CD4-positive, alpha-beta memory T cell (primary cell): ENCODE data around the gene PIP4K2B. TPM values are rescaled to one million over a fixed set of nuclear protein-coding genes. Genes with fewer than 3 reads are reported as not detected.
A peak's percentile ranks its signal among the peaks of the same experiment; 100 is the strongest.

ENCODE experiments used
- CTCF ChIA-PET: fragments of 350-600 bp; sonication (Branson Sonifier 250); formaldehyde crosslinking; loops from one replicate; lab custom pipeline; 2021; ENCODE audit warnings: inconsistent platforms; ENCODE audit not compliant: partially characterized antibody; lab: Charles Lee
- POLR2A ChIA-PET: fragments of 350-600 bp; sonication (Branson Sonifier 250); formaldehyde crosslinking; loops from one replicate; lab custom pipeline; 2021; ENCODE audit not compliant: partially characterized antibody; lab: Charles Lee
- DNase-seq, 5 donors: peaks; one replicate each; pipeline versions ENCODE4 v3.0.0 to v3.0.0-alpha.2; 2020 to 2022; ENCODE audit warnings: mixed read lengths in 1 of 5
- H3K27ac ChIP-seq: one replicate; pipeline ENCODE4 v1.7.0; 2013; ENCODE audit warnings: low read depth, low read length
- H3K27me3 ChIP-seq: 2 replicates; pipeline ENCODE4 v1.7.0; 2013; ENCODE audit warnings: mild to moderate bottlenecking, low read length, moderate library complexity; ENCODE audit not compliant: insufficient read depth
- H3K36me3 ChIP-seq: 2 replicates; pipeline ENCODE4 v1.7.0; 2013; ENCODE audit warnings: mild to moderate bottlenecking, low read length, moderate library complexity; ENCODE audit not compliant: insufficient read depth
- H3K4me1 ChIP-seq: 2 replicates; pipeline ENCODE4 v1.7.0; 2013; ENCODE audit warnings: mild to moderate bottlenecking, low read length, moderate library complexity; ENCODE audit not compliant: insufficient read depth
- H3K4me3 ChIP-seq, 2 donors: one replicate each; pipeline ENCODE4 v1.7.0; 2013; ENCODE audit warnings: low read length in 2 of 2, mild to moderate bottlenecking in 1 of 2
- H3K9me3 ChIP-seq, 2 donors: one replicate each; pipeline ENCODE4 v1.7.0; 2013; ENCODE audit warnings: low read length in 2 of 2, control low read depth in 1 of 2; ENCODE audit not compliant: control insufficient read depth in 1 of 2
- H3K27ac Mint-ChIP-seq, 7 donors: one replicate each; pipeline ENCODE4 v1.8.0; 2020 to 2021; ENCODE audit warnings: mixed read lengths in 7 of 7, mild to moderate bottlenecking in 6 of 7, inconsistent platforms in 3 of 7, moderate library complexity in 3 of 7
- H3K27me3 Mint-ChIP-seq, 2 donors: one replicate each; pipeline ENCODE4 v1.8.0; 2020 to 2021; ENCODE audit warnings: mixed read lengths in 2 of 2
- H3K36me3 Mint-ChIP-seq, 2 donors: one replicate each; pipeline ENCODE4 v1.8.0; 2020 to 2021; ENCODE audit warnings: mixed read lengths in 2 of 2, inconsistent platforms in 1 of 2, mild to moderate bottlenecking in 1 of 2
- H3K4me1 Mint-ChIP-seq, 4 donors: one replicate each; pipeline ENCODE4 v1.8.0; 2020 to 2021; ENCODE audit warnings: mixed read lengths in 4 of 4, mild to moderate bottlenecking in 1 of 4
- H3K4me3 Mint-ChIP-seq, 8 donors: one replicate each; pipeline ENCODE4 v1.8.0; 2020 to 2021; ENCODE audit warnings: mixed read lengths in 8 of 8, mild to moderate bottlenecking in 7 of 8, moderate library complexity in 6 of 8, inconsistent platforms in 3 of 8
- H3K9me3 Mint-ChIP-seq, 8 donors: one replicate each; pipeline ENCODE4 v1.8.0; 2020 to 2021; ENCODE audit warnings: mixed read lengths in 8 of 8, mild to moderate bottlenecking in 5 of 8, inconsistent platforms in 3 of 8, moderate library complexity in 1 of 8
- intact Hi-C: fragments of 100-400 bp; cut with micrococcal nuclease; formaldehyde crosslinking; loops from one replicate; pipeline ENCODE4 v1.15.1; 2023
- polyA plus RNA-seq, 2 donors: library from polyadenylated mRNA; unstranded; fragments of 300-500 nt; fragmentation: Illumina TruSeq; gene quantifications; one replicate each; pipeline ENCODE4 v1.2.3, GENCODE V29; 2021
- total RNA-seq, 2 experiments: library from RNA; stranded (reverse); gene quantifications; one replicate each; pipeline ENCODE4 v1.2.3, GENCODE V29; 2021

PIP4K2B gene
- total and polyA plus RNA-seq, 4 experiments from 2014 or later: 10.2 to 66.3 (median 36.2) TPM

- intact Hi-C loops: no loop called here
- Mint-ChIP-seq H3K4me1 (peaks cover 0 to 2% (median 0%) of the 10 kb centered on the region in 4 donors), H3K36me3 (peaks cover 44 to 77% of the 10 kb centered on the region in 2 donors), H3K9me3 (no peaks in the 10 kb centered on the region), H3K4me3 (no peak overlapping the region), H3K27me3 (no peaks in the 10 kb centered on the region), H3K27ac (peak overlapping the region in 1 of 7 donors; percentile 18)
- Histone ChIP-seq H3K36me3 (peaks cover 68% of the 10 kb centered on the region), H3K27me3 (no peaks in the 10 kb centered on the region), H3K4me3 (no peak overlapping the region), H3K27ac (no peak overlapping the region), H3K9me3 (no peaks in the 10 kb centered on the region), H3K4me1 (no peaks in the 10 kb centered on the region)
- no peak for DNase-seq
- ChIA-PET POLR2A (no interaction called here), CTCF (no interaction called here)
Observed at GRCh38 chr17:38783227-38783626, 16.1 kb downstream of the PIP4K2B start.

- Mint-ChIP-seq H3K27ac (peak overlapping the region in 2 of 7 donors; percentile 8 to 57), H3K27me3 (no peaks in the 10 kb centered on the region), H3K9me3 (no peaks in the 10 kb centered on the region), H3K4me1 (no peaks in the 10 kb centered on the region), H3K36me3 (peaks cover 52 to 74% of the 10 kb centered on the region in 2 donors), H3K4me3 (no peak overlapping the region)
- H3K4me1 ChIP-seq: no peaks in the 10 kb centered on the region
- CTCF ChIA-PET: no interaction called here
- no peak overlapping the region for H3K27ac ChIP-seq
- H3K9me3 ChIP-seq: no peaks in the 10 kb centered on the region
- no peak overlapping the region for H3K4me3 ChIP-seq
- no peak for DNase-seq
- POLR2A ChIA-PET: no interaction called here
- intact Hi-C loops: no loop called here
- H3K36me3 ChIP-seq: peaks cover 78% of the 10 kb centered on the region
- H3K27me3 ChIP-seq: no peaks in the 10 kb centered on the region
Observed at GRCh38 chr17:38779965-38780752, 19.2 kb downstream of the PIP4K2B start.

GRCh38 chr17:38777641-38778250, 21.6 kb downstream of the PIP4K2B start:
- intact Hi-C loops: no loop called here
- Mint-ChIP-seq H3K27me3 (no peaks in the 10 kb centered on the region), H3K36me3 (peaks cover 58 to 74% of the 10 kb centered on the region in 2 donors), H3K9me3 (no peaks in the 10 kb centered on the region), H3K27ac (peak overlapping the region in 2 of 7 donors; percentile 7 to 47), H3K4me3 (no peak overlapping the region), H3K4me1 (peaks cover 0 to 2% (median 0%) of the 10 kb centered on the region in 4 donors)
- DNase-seq: no peak
- peaks cover 79% of the 10 kb centered on the region for H3K36me3 ChIP-seq
- no peak overlapping the region for H3K27ac ChIP-seq
- H3K4me1 ChIP-seq: no peaks in the 10 kb centered on the region
- ChIA-PET POLR2A (no interaction called here), CTCF (no interaction called here)
- no peaks in the 10 kb centered on the region for H3K27me3 ChIP-seq
- H3K4me3 ChIP-seq: no peak overlapping the region
- H3K9me3 ChIP-seq: no peaks in the 10 kb centered on the region

GRCh38 chr17:38773258-38773657, 26.1 kb downstream of the PIP4K2B start:
- Mint-ChIP-seq H3K4me3 (no peak overlapping the region), H3K27ac (peak overlapping the region in 4 of 7 donors; percentile 9 to 63 (median 38))
- CTCF ChIA-PET: no interaction called here

GRCh38 chr17:38768417-38768816, 30.9 kb downstream of the PIP4K2B start:
- Mint-ChIP-seq H3K36me3 (peaks cover 59 to 85% of the 10 kb centered on the region in 2 donors), H3K27ac (no peak overlapping the region), H3K9me3 (no peaks in the 10 kb centered on the region), H3K4me1 (peaks cover 0 to 3% (median under 1%) of the 10 kb centered on the region in 4 donors), H3K4me3 (no peak overlapping the region), H3K27me3 (no peaks in the 10 kb centered on the region)
- Histone ChIP-seq H3K27ac (no peak overlapping the region), H3K4me1 (no peaks in the 10 kb centered on the region), H3K4me3 (no peak overlapping the region), H3K36me3 (peaks cover 82% of the 10 kb centered on the region), H3K27me3 (no peaks in the 10 kb centered on the region), H3K9me3 (no peaks in the 10 kb centered on the region)
- DNase-seq: no peak
- ChIA-PET POLR2A (no interaction called here), CTCF (no interaction called here)
- intact Hi-C loops: no loop called here

More at GRCh38 chr17:38773258-38773657, 26.1 kb downstream of the PIP4K2B start:
- H3K4me1 Mint-ChIP-seq: peaks cover 0 to 2% (median 0%) of the 10 kb centered on the region in 4 donors
- POLR2A ChIA-PET: no interaction called here
- no peak overlapping the region for H3K4me3 ChIP-seq
- H3K27ac ChIP-seq: no peak overlapping the region
- H3K27me3 ChIP-seq: no peaks in the 10 kb centered on the region
- intact Hi-C loops: no loop called here
- no peaks in the 10 kb centered on the region for H3K9me3 Mint-ChIP-seq
- H3K4me1 ChIP-seq: no peaks in the 10 kb centered on the region
- H3K36me3 Mint-ChIP-seq: peaks cover 50 to 68% of the 10 kb centered on the region in 2 donors
- DNase-seq: no peak
- no peaks in the 10 kb centered on the region for H3K9me3 ChIP-seq
- H3K27me3 Mint-ChIP-seq: no peaks in the 10 kb centered on the region
- H3K36me3 ChIP-seq: peaks cover 76% of the 10 kb centered on the region

- H3K4me3 ChIP-seq: no peak overlapping the region
- CTCF ChIA-PET: interaction anchor here (2.4 kb wide), 1 partner anchor 31 kb away, joined by 10 read pairs; no protein-coding TSS in a partner anchor
- H3K36me3 ChIP-seq: peaks cover 81% of the 10 kb centered on the region
- H3K4me1 Mint-ChIP-seq: peaks cover 3 to 6% (median 4%) of the 10 kb centered on the region in 4 donors
- peaks cover 2% of the 10 kb centered on the region for H3K4me1 ChIP-seq
- no peak overlapping the region for H3K27ac ChIP-seq
- DNase-seq: no peak
- H3K27ac Mint-ChIP-seq: peak overlapping the region in 3 of 7 donors; percentile 57 to 80 (median 62)
- H3K4me3 Mint-ChIP-seq: no peak overlapping the region
- POLR2A ChIA-PET: no interaction called here
- no peaks in the 10 kb centered on the region for H3K27me3 Mint-ChIP-seq
- no peaks in the 10 kb centered on the region for H3K9me3 ChIP-seq
- H3K9me3 Mint-ChIP-seq: no peaks in the 10 kb centered on the region
- H3K36me3 Mint-ChIP-seq: peaks cover 61 to 85% of the 10 kb centered on the region in 2 donors
- intact Hi-C loops: no loop called here
- no peaks in the 10 kb centered on the region for H3K27me3 ChIP-seq
Observed at GRCh38 chr17:38766341-38766740, 33.0 kb downstream of the PIP4K2B start.

- H3K4me1 Mint-ChIP-seq: peaks cover 1 to 11% (median 7%) of the 10 kb centered on the region in 4 donors
- H3K36me3 ChIP-seq: peaks cover 72% of the 10 kb centered on the region
- H3K4me3 ChIP-seq: no peak overlapping the region
- no peaks in the 10 kb centered on the region for H3K9me3 Mint-ChIP-seq
- H3K27ac ChIP-seq: no peak overlapping the region
- H3K36me3 Mint-ChIP-seq: peaks cover 63 to 77% of the 10 kb centered on the region in 2 donors
- H3K27ac Mint-ChIP-seq: peak overlapping the region in 2 of 7 donors; percentile 24 to 27
- no peak overlapping the region for H3K4me3 Mint-ChIP-seq
- peaks cover 3% of the 10 kb centered on the region for H3K4me1 ChIP-seq
- no peaks in the 10 kb centered on the region for H3K27me3 Mint-ChIP-seq
- no peak for DNase-seq
- H3K27me3 ChIP-seq: no peaks in the 10 kb centered on the region
- CTCF ChIA-PET: no interaction called here
- no peaks in the 10 kb centered on the region for H3K9me3 ChIP-seq
- POLR2A ChIA-PET: interaction anchor here (0.9 to 2.3 kb wide), 2 partner anchors 10 to 31 kb away, joined by 4 to 9 read pairs; partner anchors contain the start of genes CISD3 and PSMB3
- intact Hi-C loops: no loop called here
Observed at GRCh38 chr17:38762231-38762630, 37.1 kb downstream of the PIP4K2B start.
